Body of pancreas (tissue), 4 donors: ENCODE data around the gene KIAA1671.

Source experiments
- CTCF ChIP-seq, 7 experiments: fragments of 450-650 bp in 4 of 7; fragments of 200-600 bp in 3 of 7; sonication (generic) in 3 of 7; IDR thresholded peaks; one replicate each; pipeline ENCODE4 v1.5.1; 2016 to 2019; ENCODE audit warnings: antibody characterized with exemption in 7 of 7
- POLR2A ChIP-seq, 3 donors: fragments of 450-650 bp; IDR thresholded peaks; one replicate each; pipeline ENCODE4 v1.6.1; 2016; ENCODE audit warnings: antibody characterized with exemption in 3 of 3, mild to moderate bottlenecking in 2 of 3

- TF ChIP-seq CTCF (IDR thresholded peaks at IDR 0.05) (no peak), POLR2A (IDR thresholded peaks at IDR 0.05) (no peak)
These were observed 29.1 kb downstream of the KIAA1671 start for GRCh38 chr22:24981656-24982055.
